ENCODE data around the gene FERMT2.

The FERMT2 gene

GRCh38 chr14:52907949-52908348, 42.9 kb downstream of the FERMT2 start:
- TF ChIP-seq CTCF (IDR thresholded peaks at IDR 0.05; ENCODE audit: borderline replicate concordance, control extremely low read depth, extremely low read depth, insufficient read depth, missing control alignments): no peak
- DNase-seq (ENCODE audit: low spot score): no peak
- in situ Hi-C loops (cut with MboI; ENCODE audit: low sequenced_read_pairs, unreplicated experiment): no loop called here

GRCh38 chr14:52906141-52906601, 44.7 kb downstream of the FERMT2 start:
- no peak for DNase-seq (ENCODE audit: low spot score)
- in situ Hi-C loops (cut with MboI; ENCODE audit: low sequenced_read_pairs, unreplicated experiment): no loop called here
- TF ChIP-seq CTCF (IDR thresholded peaks at IDR 0.05; ENCODE audit: borderline replicate concordance, control extremely low read depth, extremely low read depth, insufficient read depth, missing control alignments): no peak

- in situ Hi-C loops (cut with MboI; ENCODE audit: low sequenced_read_pairs, unreplicated experiment): no loop called here
- no peak for TF ChIP-seq CTCF (IDR thresholded peaks at IDR 0.05; ENCODE audit: borderline replicate concordance, control extremely low read depth, extremely low read depth, insufficient read depth, missing control alignments)
- DNase-seq (ENCODE audit: low spot score): no peak
Measured at GRCh38 chr14:52902971-52903619, 47.8 kb downstream of the FERMT2 start.

GRCh38 chr14:52901357-52901980, 49.4 kb downstream of the FERMT2 start:
- TF ChIP-seq CTCF (IDR thresholded peaks at IDR 0.05; ENCODE audit: borderline replicate concordance, control extremely low read depth, extremely low read depth, insufficient read depth, missing control alignments): no peak
- in situ Hi-C loops (cut with MboI; ENCODE audit: low sequenced_read_pairs, unreplicated experiment): no loop called here
- no peak for DNase-seq (ENCODE audit: low spot score)

- in situ Hi-C loops (cut with MboI; ENCODE audit: low sequenced_read_pairs, unreplicated experiment): no loop called here
- no peak for DNase-seq (ENCODE audit: low spot score)
- no peak for TF ChIP-seq CTCF (IDR thresholded peaks at IDR 0.05; ENCODE audit: borderline replicate concordance, control extremely low read depth, extremely low read depth, insufficient read depth, missing control alignments)
Measured at GRCh38 chr14:52900731-52901130, 50.1 kb downstream of the FERMT2 start.

GRCh38 chr14:52898496-52898895, 52.4 kb downstream of the FERMT2 start:
- in situ Hi-C loops (cut with MboI; ENCODE audit: low sequenced_read_pairs, unreplicated experiment): no loop called here
- DNase-seq (ENCODE audit: low spot score): no peak

More at GRCh38 chr14:52898496-52898895, 52.4 kb downstream of the FERMT2 start:
- TF ChIP-seq CTCF (IDR thresholded peaks at IDR 0.05; ENCODE audit: borderline replicate concordance, control extremely low read depth, extremely low read depth, insufficient read depth, missing control alignments): no peak

All from GM13976 (cell line).